NCI-H2196 (cell line): ENCODE results near the gene HMGA1.
"Not testable (repeated sequence)": the region's sequence is repeated elsewhere in the genome, so short reads cannot be mapped to it uniquely, and the experiment has no call there.

Experiments used
- DNase-seq: peaks from one replicate; lab custom pipeline; 2025; ENCODE audit not compliant: unreplicated experiment; lab: John Stamatoyannopoulos, UW

The HMGA1 gene

GRCh38 chr6:34259529-34260069 lies 22.9 kb downstream of the HMGA1 start:
- no peak for DNase-seq

DNA sequence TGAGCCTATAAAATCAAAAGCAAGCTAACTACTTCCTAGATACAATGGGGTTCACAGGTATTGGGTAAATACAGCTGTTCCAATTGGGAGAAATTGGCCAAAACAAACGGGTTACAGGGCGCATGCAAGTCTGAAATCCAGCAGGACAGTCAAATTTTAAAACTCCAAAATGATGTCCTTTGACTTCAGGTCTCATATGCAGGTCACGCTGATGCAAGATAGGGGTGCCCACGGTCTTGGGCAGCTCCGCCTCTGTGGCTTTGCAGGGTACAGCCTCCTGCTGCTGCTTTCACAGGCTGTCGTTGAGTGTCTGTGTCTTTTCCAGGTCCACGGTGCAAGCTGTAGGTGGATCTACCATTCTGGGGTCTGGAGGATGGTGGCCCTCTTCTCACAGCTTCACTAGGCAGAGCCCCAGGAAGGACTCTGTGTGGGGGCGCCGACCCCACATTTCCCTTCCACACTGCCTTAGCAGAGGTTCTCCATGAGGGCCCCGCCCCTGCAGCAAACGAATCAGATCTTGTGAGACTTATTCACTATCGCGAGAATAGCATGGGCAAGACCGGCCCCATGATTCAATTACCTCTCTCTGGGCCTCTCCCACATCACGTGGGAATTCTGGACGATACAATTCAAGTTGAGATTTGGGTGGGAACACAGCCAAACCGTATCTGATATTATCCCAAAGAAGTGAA lies 24.0 kb downstream of the HMGA1 start:
- DNase-seq: no peak

DNA sequence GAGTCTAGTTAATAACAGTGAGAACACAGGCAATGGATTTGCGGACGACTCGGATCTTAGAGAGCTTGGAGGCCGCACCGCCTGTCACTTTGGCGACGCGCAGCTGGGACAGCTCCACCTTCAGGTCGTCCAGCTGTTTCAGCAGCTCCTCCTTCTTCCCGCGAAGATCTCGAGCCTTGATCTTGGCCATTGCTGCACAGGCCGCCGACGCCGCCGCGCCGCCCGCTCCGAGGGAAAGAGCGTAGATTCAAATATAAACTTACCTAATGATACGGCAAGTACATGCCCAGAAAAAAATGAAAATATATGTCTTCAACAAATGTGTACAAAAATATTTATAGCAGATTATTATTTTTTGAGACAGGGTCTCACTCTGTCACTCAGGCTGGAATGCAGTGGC lies 26.8 kb downstream of the HMGA1 start:
- DNase-seq: not testable (repeated sequence)

- no peak for DNase-seq
Measured at GRCh38 chr6:34267746-34268145, 31.1 kb downstream of the HMGA1 start.

- not testable (repeated sequence) for DNase-seq
Measured at GRCh38 chr6:34269132-34269531, 32.5 kb downstream of the HMGA1 start.

- not testable (repeated sequence) for DNase-seq
Measured at GRCh38 chr6:34269658-34270341, 33.1 kb downstream of the HMGA1 start.

DNA sequence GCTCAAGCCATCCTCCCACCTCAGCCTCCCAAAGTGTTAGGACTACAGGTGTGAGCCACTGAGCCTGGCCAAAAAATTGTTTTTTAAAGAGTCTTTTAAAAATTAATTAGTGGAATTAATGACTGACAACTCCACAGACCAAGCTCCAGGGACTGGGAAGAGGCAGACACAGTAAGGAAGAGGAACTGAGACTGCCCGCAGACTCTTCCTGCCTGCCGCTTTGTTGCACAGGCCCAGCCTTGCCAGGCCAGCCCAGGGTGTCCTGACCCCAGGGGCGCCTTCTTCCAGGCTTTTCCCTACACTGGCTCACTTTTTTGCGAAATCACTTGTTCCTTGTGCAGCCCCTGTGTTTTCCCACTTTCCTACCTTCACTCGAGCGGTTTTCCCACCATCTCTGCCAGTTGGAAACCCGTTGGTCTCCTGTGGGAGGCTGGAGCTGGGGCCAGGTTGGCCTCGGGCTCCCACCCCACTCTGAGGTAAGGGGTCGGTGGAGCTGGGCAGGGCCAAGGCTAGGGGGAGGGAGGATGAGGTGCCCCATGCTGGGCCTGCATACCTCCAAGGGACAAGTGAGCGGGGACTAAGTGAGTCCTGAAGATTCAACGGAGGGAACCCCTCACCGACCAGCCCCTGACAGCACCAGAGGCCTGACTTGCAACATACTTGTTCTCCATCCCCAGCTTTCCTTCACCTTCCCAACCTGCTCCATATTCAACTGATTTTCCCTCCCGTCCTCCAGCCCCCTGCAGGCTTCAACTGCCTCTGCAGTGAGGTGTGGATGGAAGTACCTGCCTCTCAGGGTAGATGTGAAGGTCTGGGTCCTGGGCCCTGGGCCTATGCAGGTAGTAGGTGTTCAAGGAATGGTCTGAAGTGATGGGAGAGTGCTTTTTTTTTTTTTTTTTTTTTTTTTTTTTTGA lies 35.6 kb downstream of the HMGA1 start:
- no peak for DNase-seq

DNA sequence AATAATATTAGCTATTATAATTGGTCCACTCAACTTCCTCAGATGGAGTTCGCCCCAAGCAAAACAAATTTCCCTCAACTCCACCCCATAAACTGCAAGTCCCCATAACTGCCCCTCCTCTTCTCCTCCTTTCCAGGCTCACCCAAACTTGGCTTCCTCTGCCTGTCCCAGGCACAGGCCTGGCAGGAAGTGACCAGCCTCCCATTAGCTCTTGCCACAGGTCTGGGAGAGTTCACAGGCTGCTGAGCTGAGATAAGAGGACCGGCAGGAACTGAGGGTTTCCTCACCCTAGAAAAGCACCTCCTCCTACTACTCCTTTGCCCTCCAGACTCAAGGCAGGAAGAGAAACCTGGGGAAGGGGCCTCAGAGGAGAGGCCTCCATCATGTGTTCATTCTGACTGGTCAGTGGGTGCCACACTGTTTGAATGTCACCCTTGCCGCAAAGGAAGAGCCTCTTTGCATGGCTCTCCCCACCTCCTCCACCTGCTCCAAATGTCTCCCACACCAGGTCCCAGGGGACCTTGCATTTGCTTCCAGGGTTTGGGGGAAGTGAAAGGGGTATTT lies 36.7 kb downstream of the HMGA1 start:
- no peak for DNase-seq

- DNase-seq: no peak
Measured at GRCh38 chr6:34274129-34274528, 37.5 kb downstream of the HMGA1 start.

GRCh38 chr6:34275128-34275804 lies 38.6 kb downstream of the HMGA1 start:
- no peak for DNase-seq

DNA sequence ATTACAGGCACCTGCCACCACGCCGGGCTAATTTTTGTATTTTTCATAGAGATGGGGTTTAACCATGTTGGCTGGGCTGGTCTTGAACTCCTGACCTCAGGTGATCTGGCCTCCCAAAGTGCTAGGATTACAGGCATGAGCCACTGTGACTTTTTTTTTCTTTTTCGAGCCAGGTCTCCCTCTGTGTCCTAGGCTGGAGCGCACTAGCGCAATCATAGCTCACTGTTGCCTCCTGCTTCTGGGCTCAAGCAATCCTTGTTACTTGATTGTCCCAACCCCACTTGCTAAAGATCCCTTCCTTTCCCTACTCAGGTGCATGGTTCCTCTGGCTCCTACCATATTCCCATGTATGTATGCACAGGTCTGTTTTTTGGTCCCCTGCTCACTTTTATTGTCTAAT lies 39.5 kb downstream of the HMGA1 start:
- DNase-seq: no peak

GRCh38 chr6:34276881-34277762 lies 40.4 kb downstream of the HMGA1 start:
- DNase-seq: no peak

GRCh38 chr6:34277763-34278112 lies 41.1 kb downstream of the HMGA1 start:
- no peak for DNase-seq

- DNase-seq: no peak
Measured at GRCh38 chr6:34278833-34279232, 42.2 kb downstream of the HMGA1 start.

GRCh38 chr6:34280216-34280615 lies 43.5 kb downstream of the HMGA1 start:
- DNase-seq: no peak

- DNase-seq: no peak
Measured at GRCh38 chr6:34281702-34282334, 45.1 kb downstream of the HMGA1 start.

GRCh38 chr6:34284563-34285447 lies 48.1 kb downstream of the HMGA1 start:
- DNase-seq: no peak

- DNase-seq: no peak
Measured at GRCh38 chr6:34285448-34286164, 48.9 kb downstream of the HMGA1 start.
